ENCODE data around the gene BCL2A1.
A peak's percentile ranks its signal among the peaks of the same experiment; 100 is the strongest.
"Not testable (repeated sequence)": the region's sequence is repeated elsewhere in the genome, so short reads cannot be mapped to it uniquely, and the experiment has no call there.

The BCL2A1 gene

DNA sequence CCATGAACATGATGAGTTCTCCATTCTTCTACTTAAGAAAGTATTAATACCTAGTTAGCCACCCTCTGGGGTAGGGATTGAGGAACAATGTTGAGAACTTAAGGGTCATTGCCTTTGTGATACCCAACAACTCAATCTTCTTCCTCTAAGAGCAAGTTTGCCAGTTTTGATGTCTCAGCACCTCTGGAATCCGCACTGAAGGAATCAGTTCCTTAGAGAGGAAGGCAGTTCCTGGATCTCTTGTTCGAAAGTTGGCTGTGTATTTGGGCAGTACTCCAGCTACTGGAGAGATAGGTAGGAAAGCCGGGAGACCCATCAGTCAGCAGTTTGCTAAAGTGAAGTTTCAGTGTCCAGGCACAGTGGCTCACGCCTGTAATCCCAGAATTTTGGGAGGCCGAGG is 38.5 kb downstream of the BCL2A1 start:
- no peak for DNase-seq (ENCODE audit: low read depth)
- TF ChIP-seq, protein P1, sequence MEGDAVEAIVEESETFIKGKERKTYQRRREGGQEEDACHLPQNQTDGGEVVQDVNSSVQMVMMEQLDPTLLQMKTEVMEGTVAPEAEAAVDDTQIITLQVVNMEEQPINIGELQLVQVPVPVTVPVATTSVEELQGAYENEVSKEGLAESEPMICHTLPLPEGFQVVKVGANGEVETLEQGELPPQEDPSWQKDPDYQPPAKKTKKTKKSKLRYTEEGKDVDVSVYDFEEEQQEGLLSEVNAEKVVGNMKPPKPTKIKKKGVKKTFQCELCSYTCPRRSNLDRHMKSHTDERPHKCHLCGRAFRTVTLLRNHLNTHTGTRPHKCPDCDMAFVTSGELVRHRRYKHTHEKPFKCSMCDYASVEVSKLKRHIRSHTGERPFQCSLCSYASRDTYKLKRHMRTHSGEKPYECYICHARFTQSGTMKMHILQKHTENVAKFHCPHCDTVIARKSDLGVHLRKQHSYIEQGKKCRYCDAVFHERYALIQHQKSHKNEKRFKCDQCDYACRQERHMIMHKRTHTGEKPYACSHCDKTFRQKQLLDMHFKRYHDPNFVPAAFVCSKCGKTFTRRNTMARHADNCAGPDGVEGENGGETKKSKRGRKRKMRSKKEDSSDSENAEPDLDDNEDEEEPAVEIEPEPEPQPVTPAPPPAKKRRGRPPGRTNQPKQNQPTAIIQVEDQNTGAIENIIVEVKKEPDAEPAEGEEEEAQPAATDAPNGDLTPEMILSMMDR (IDR thresholded peaks at IDR 0.05; ENCODE audit: low read depth, low read length), result no peak
- TF ChIP-seq POLR2A (IDR thresholded peaks at IDR 0.05; ENCODE audit: extremely low read depth, insufficient read length), result no peak
- TF ChIP-seq MYC (IDR thresholded peaks at IDR 0.05; ENCODE audit: low read depth, low read length), result no peak
- TF ChIP-seq, protein P2, sequence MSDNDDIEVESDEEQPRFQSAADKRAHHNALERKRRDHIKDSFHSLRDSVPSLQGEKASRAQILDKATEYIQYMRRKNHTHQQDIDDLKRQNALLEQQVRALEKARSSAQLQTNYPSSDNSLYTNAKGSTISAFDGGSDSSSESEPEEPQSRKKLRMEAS (IDR thresholded peaks at IDR 0.05; ENCODE audit: low read depth, low read length), result no peak
- H3K4me3 ChIP-seq (ENCODE audit: low read depth, low read length), result no peak overlapping the region

DNA sequence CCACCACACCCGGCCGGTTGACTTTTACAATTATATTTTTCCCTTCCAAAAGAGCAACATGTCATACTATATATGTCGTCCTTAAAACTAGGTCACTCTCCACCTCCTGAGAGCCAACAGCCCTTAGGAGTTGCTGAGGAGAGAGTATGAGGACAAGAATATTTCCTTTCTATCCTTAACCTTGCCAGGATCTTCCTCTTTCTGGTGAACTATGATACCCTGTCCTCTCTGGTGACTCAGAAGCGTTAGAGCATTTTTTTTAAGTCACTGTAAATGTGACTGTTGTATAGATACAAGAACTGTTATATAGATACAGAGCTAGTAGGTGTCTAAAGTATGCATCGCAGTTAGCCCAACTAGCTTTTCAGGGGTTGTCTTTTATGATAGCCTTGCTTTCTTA is 40.5 kb downstream of the BCL2A1 start:
- no peak for TF ChIP-seq MYC (IDR thresholded peaks at IDR 0.05; ENCODE audit: low read depth, low read length)
- TF ChIP-seq, protein P1 (IDR thresholded peaks at IDR 0.05; ENCODE audit: low read depth, low read length), result no peak
- no peak for TF ChIP-seq POLR2A (IDR thresholded peaks at IDR 0.05; ENCODE audit: extremely low read depth, insufficient read length)
- TF ChIP-seq, protein P2 (IDR thresholded peaks at IDR 0.05; ENCODE audit: low read depth, low read length), result no peak
- no peak for DNase-seq (ENCODE audit: low read depth)
- H3K4me3 ChIP-seq (ENCODE audit: low read depth, low read length), result no peak overlapping the region

DNA sequence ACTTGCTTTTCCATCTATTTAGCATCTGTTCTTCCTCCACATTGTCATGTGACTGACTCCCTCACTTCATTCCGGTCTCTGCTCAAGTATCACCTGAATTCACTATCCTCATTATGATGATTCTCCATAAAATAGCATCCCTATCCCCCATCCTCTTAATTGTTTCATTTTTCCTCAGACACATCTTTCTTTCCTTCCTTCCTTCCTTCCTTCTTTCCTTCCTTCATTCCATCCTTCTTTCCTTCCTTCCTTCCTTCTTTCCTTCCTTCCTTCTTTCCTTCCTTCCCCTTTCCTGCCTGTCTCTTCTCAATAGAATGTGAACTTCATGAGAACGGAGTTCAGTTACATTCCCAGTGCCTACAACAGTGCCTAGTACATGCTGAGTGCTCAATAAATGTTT is 41.6 kb downstream of the BCL2A1 start:
- no peak for DNase-seq (ENCODE audit: low read depth)
- no peak overlapping the region for H3K4me3 ChIP-seq (ENCODE audit: low read depth, low read length)
- TF ChIP-seq POLR2A (IDR thresholded peaks at IDR 0.05; ENCODE audit: extremely low read depth, insufficient read length) (no peak), MYC (IDR thresholded peaks at IDR 0.05; ENCODE audit: low read depth, low read length) (no peak)
- TF ChIP-seq, protein P1 (IDR thresholded peaks at IDR 0.05; ENCODE audit: low read depth, low read length), result no peak
- TF ChIP-seq, protein P2 (IDR thresholded peaks at IDR 0.05; ENCODE audit: low read depth, low read length), result no peak

DNA sequence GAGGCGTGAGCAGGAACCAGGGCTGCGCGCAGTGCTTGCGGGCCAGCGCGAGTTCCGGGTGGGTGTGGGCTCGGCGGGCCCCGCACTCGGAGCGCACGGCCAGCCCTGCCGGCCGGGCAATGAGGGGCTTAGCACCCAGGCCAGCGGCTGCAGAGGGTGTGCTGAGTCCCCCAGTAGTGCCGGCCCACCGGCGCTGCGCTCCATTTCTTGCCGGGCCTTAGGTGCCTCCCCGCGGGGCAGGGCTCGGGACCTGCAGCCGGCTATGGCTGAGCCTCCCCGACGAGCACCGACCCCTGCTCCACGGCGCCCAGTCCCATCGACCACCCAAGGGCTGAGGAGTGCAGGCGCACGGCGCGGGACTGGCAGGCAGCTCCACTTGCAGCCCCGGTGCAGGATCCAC is 44.9 kb downstream of the BCL2A1 start:
- DNase-seq (ENCODE audit: low read depth); H3K4me3 ChIP-seq (ENCODE audit: low read depth, low read length): not testable (repeated sequence)

DNA sequence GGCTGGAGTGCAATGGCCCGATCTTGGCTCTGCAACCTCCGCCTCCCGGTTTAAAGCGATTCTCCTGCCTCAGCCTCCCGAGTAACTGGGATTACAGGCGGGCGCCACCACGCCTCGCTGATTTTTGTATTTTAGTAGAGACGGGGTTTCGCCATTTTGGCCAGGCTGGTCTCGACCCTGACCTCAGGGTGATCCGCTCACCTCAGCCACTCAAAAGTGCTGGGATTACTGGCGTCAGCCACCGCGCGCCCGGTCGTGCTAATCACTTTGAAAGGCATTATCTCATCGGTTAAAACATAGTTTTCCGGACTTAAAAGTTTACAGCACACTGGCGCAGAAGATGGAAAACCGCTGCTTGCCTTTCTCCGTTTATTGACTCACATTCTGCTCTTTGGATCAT is 46.6 kb downstream of the BCL2A1 start:
- H3K4me3 ChIP-seq (ENCODE audit: low read depth, low read length), result peak overlapping the region; percentile 88
- no peak for DNase-seq (ENCODE audit: low read depth)
- TF ChIP-seq, protein P2 (IDR thresholded peaks at IDR 0.05; ENCODE audit: low read depth, low read length), result no peak
- TF ChIP-seq POLR2A (IDR thresholded peaks at IDR 0.05; ENCODE audit: extremely low read depth, insufficient read length) (no peak), MYC (IDR thresholded peaks at IDR 0.05; ENCODE audit: low read depth, low read length) (no peak)
- TF ChIP-seq, protein P1 (IDR thresholded peaks at IDR 0.05; ENCODE audit: low read depth, low read length), result no peak

DNA sequence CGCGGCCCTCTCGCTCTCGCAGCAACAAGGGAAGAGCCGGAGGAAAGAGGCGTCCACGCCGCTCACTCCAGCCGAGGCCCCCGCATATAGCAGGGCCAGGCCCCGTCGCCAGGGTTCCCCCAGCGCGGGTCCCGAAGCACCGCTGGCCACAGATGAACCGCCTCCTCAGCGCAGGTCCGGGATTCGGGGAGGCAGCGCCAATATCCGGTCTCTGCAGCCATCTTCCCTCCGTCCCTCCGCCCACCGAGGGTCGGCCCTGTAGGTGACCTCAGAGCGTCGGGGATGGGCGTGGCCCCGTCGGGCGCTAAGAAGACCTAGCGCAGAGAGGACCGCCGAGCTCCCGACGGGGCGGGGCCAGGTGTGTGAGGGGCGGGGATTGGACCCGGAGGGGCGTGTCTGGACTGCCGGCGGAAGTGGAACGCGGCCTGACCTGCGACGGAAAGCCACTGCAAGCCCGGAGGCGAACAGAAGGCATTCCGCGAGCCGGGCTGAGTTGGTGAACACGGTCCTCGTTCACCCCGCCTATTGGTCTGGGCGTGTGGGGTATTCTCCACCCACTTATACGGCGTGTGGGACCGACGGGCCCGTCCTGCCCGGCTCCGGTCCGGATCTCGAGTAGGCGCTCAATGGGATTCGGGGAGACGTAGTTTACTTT is 47.4 kb downstream of the BCL2A1 start:
- H3K4me3 ChIP-seq (ENCODE audit: low read depth, low read length), result peak overlapping the region; percentile 92
- TF ChIP-seq POLR2A (IDR thresholded peaks at IDR 0.05; ENCODE audit: extremely low read depth, insufficient read length) (peak; percentile 97), MYC (IDR thresholded peaks at IDR 0.05; ENCODE audit: low read depth, low read length) (no peak; the same call in 1 of the 2 replicates)
- TF ChIP-seq, protein P2 (IDR thresholded peaks at IDR 0.05; ENCODE audit: low read depth, low read length), result peak; percentile 62; the same call in 1 of the 2 replicates
- DNase-seq (ENCODE audit: low read depth), result peak; percentile 99

Data from NB4 (cell line).